NT2/D1 (cell line): ENCODE results near the gene ACADSB.
A peak's percentile ranks its signal among the peaks of the same experiment; 100 is the strongest.

ENCODE experiments used
- DNase-seq: peaks from one replicate; pipeline ENCODE4 v3.0.0-alpha.2; 2011; ENCODE audit warnings: low read depth, low spot score
- H3K27me3 ChIP-seq: 2 replicates; pipeline ENCODE4 v1.6.0; 2011; ENCODE audit warnings: mild to moderate bottlenecking; ENCODE audit not compliant: insufficient read length, insufficient read depth
- H3K36me3 ChIP-seq: 2 replicates; pipeline ENCODE4 v1.6.1; 2011; ENCODE audit warnings: mild to moderate bottlenecking, low read length, mixed read lengths; ENCODE audit not compliant: insufficient read depth, insufficient read length
- H3K4me1 ChIP-seq: 2 replicates; pipeline ENCODE4 v1.5.1; 2011; ENCODE audit not compliant: insufficient read depth, insufficient read length
- H3K4me3 ChIP-seq: 2 replicates; pipeline ENCODE4 v1.5.1; 2011; ENCODE audit warnings: low read depth; ENCODE audit not compliant: insufficient read length
- H3K9ac ChIP-seq: 2 replicates; pipeline ENCODE4 v1.6.0; 2011; ENCODE audit warnings: low read depth; ENCODE audit not compliant: insufficient read length
- H3K9me3 ChIP-seq: 2 replicates; pipeline ENCODE4 v1.5.1; 2011; ENCODE audit warnings: mild to moderate bottlenecking, low read length; ENCODE audit not compliant: insufficient read depth
- SUZ12 ChIP-seq: IDR thresholded peaks from 2 replicates; pipeline ENCODE4 v1.6.1; 2011; ENCODE audit not compliant: insufficient read length, insufficient read depth; ENCODE audit errors: extremely low read depth
- YY1 ChIP-seq: IDR thresholded peaks from 2 replicates; pipeline ENCODE4 v1.6.1; 2011; ENCODE audit not compliant: insufficient read length, insufficient read depth
- ZNF274 ChIP-seq: IDR thresholded peaks from 2 replicates; pipeline ENCODE4 v1.6.1; 2011; ENCODE audit warnings: mild to moderate bottlenecking, low read depth, low read length

ACADSB gene

GRCh38 chr10:123004298-123004697, 4.5 kb upstream of the ACADSB start:
- peaks cover 3% of the 10 kb centered on the region for H3K36me3 ChIP-seq
- peaks cover 2% of the 10 kb centered on the region for H3K27me3 ChIP-seq
- TF ChIP-seq ZNF274 (no peak), SUZ12 (no peak), YY1 (no peak)
- H3K9ac ChIP-seq, result no peak overlapping the region
- peaks cover 3% of the 10 kb centered on the region for H3K4me1 ChIP-seq
- H3K4me3 ChIP-seq, result no peak overlapping the region
- no peaks in the 10 kb centered on the region for H3K9me3 ChIP-seq
- no peak for DNase-seq

GRCh38 chr10:123007558-123008354, 1.1 kb upstream of the ACADSB start:
- peak overlapping the region; percentile 86 for H3K9ac ChIP-seq
- TF ChIP-seq YY1 (no peak), ZNF274 (no peak), SUZ12 (no peak)
- peaks cover 18% of the 10 kb centered on the region for H3K27me3 ChIP-seq
- peaks cover 3% of the 10 kb centered on the region for H3K36me3 ChIP-seq
- no peak for DNase-seq
- H3K9me3 ChIP-seq, result no peaks in the 10 kb centered on the region
- H3K4me1 ChIP-seq, result peaks cover 3% of the 10 kb centered on the region
- H3K4me3 ChIP-seq, result peak overlapping the region; percentile 84

GRCh38 chr10:123009105-123009820, 457 bp downstream of the ACADSB start:
- H3K4me1 ChIP-seq, result peaks cover 3% of the 10 kb centered on the region
- no peaks in the 10 kb centered on the region; the same call in 1 of the 2 replicates for H3K9me3 ChIP-seq
- H3K27me3 ChIP-seq, result peaks cover 18% of the 10 kb centered on the region
- peaks cover 3% of the 10 kb centered on the region for H3K36me3 ChIP-seq
- H3K4me3 ChIP-seq, result peak overlapping the region; percentile 69
- no peak for DNase-seq
- peak overlapping the region; percentile 86 for H3K9ac ChIP-seq
- TF ChIP-seq SUZ12 (no peak), YY1 (no peak), ZNF274 (no peak)

GRCh38 chr10:123011987-123012386, 3.2 kb downstream of the ACADSB start:
- no peak for TF ChIP-seq YY1
- peaks cover 3% of the 10 kb centered on the region for H3K4me1 ChIP-seq
- H3K36me3 ChIP-seq, result no peaks in the 10 kb centered on the region
- DNase-seq, result no peak
- H3K9me3 ChIP-seq, result no peaks in the 10 kb centered on the region; the same call in 1 of the 2 replicates
- H3K9ac ChIP-seq, result no peak overlapping the region
- no peak overlapping the region for H3K4me3 ChIP-seq
- peaks cover 18% of the 10 kb centered on the region for H3K27me3 ChIP-seq

DNA sequence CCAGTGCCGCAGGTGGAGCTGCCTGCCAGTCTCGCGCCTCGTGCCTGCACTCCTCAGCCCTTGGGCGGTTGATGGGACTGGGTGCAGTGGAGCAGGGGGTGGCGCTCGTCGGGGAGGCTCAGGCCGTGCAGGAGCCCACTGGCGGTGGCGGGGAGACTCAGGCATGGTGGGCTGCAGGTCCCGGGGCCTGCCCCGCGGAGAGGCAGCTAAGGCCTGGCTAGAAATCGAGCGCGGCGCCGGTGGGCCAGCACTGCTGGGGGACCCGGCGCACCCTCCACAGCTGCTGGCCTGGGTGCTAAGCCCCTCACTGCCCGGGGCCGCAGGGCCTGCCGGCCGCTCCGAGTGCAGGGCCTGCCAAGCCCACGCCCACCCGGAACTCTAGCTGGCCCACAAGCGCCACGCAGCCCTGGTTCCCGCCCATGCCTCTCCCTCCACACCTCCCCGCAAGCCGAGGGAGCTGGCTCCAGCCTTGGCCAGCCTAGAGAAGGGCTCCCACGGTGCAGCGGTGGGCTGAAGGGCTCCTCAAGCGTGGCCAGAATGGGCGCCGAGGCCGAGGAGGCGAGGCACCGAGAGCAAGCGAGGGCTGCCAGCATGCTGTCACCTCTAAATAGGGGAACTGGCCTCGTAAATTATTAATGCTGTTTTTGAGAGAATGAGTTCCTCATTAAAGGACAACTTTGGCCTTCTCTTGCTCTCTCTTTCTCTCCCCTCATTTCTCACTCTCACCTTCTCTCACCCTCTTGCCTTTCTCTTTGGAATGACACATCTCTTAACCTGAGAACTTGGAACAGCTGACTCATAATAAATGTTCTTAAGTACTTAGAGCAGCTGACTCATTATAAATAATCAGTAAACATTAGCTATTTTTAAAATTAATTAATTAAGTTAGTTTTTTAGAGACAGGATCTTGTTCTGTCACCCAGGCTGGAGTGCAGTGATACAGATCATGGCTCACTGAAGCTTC, 4.9 kb downstream of the ACADSB start:
- Histone ChIP-seq H3K36me3 (no peaks in the 10 kb centered on the region), H3K4me1 (no peaks in the 10 kb centered on the region), H3K9me3 (peaks cover 3% of the 10 kb centered on the region; the same call in 1 of the 2 replicates), H3K9ac (no peak overlapping the region), H3K4me3 (no peak overlapping the region), H3K27me3 (peaks cover 18% of the 10 kb centered on the region)
- TF ChIP-seq SUZ12 (no peak), YY1 (no peak), ZNF274 (no peak)
- DNase-seq, result no peak

GRCh38 chr10:123014772-123015171, 6.0 kb downstream of the ACADSB start:
- Histone ChIP-seq H3K27me3 (peaks cover 11% of the 10 kb centered on the region), H3K4me3 (no peak overlapping the region), H3K9ac (no peak overlapping the region), H3K36me3 (no peaks in the 10 kb centered on the region), H3K4me1 (no peaks in the 10 kb centered on the region), H3K9me3 (peaks cover 3% of the 10 kb centered on the region; the same call in 1 of the 2 replicates)
- TF ChIP-seq SUZ12, result no peak
- TF ChIP-seq YY1, result no peak
- DNase-seq, result no peak
